ENCODE measurements around the gene TSC2. TPM values are rescaled to one million over a fixed set of nuclear protein-coding genes. Genes with fewer than 3 reads are reported as not detected.
"Not testable (repeated sequence)": the region's sequence is repeated elsewhere in the genome, so short reads cannot be mapped to it uniquely, and the experiment has no call there.

Gene TSC2
- total RNA-seq, 1 donor from 2014 or later: 241 TPM

- no peak overlapping the region for H3K27ac Mint-ChIP-seq
- H3K36me3 Mint-ChIP-seq (ENCODE audit: insufficient read depth): peaks cover 5% of the 10 kb centered on the region
- no peak for TF ChIP-seq CTCF (IDR thresholded peaks at IDR 0.05; ENCODE audit: unreplicated experiment)
- no peaks in the 10 kb centered on the region for H3K9me3 Mint-ChIP-seq (ENCODE audit: low read depth)
- H3K4me1 Mint-ChIP-seq (ENCODE audit: low read depth): peaks cover 2% of the 10 kb centered on the region
- no peak for DNase-seq (ENCODE audit: low spot score, unreplicated experiment)
- no peaks in the 10 kb centered on the region for H3K27me3 Mint-ChIP-seq
- no peak overlapping the region for H3K4me3 Mint-ChIP-seq (ENCODE audit: low read depth)
Observed at GRCh38 chr16:2102471-2102870, 54.7 kb downstream of the TSC2 start.

GRCh38 chr16:2104464-2104863, 56.7 kb downstream of the TSC2 start:
- not testable (repeated sequence) for H3K4me1 Mint-ChIP-seq (ENCODE audit: low read depth); H3K27me3 Mint-ChIP-seq; H3K4me3 Mint-ChIP-seq (ENCODE audit: low read depth); H3K36me3 Mint-ChIP-seq (ENCODE audit: insufficient read depth); H3K27ac Mint-ChIP-seq; H3K9me3 Mint-ChIP-seq (ENCODE audit: low read depth); DNase-seq (ENCODE audit: low spot score, unreplicated experiment)

- H3K4me1 Mint-ChIP-seq (ENCODE audit: low read depth); H3K27ac Mint-ChIP-seq; H3K36me3 Mint-ChIP-seq (ENCODE audit: insufficient read depth); DNase-seq (ENCODE audit: low spot score, unreplicated experiment); H3K4me3 Mint-ChIP-seq (ENCODE audit: low read depth); H3K9me3 Mint-ChIP-seq (ENCODE audit: low read depth); H3K27me3 Mint-ChIP-seq: not testable (repeated sequence)
Observed at GRCh38 chr16:2105291-2105690, 57.5 kb downstream of the TSC2 start.

- H3K27ac Mint-ChIP-seq; DNase-seq (ENCODE audit: low spot score, unreplicated experiment); H3K4me3 Mint-ChIP-seq (ENCODE audit: low read depth); H3K4me1 Mint-ChIP-seq (ENCODE audit: low read depth); H3K36me3 Mint-ChIP-seq (ENCODE audit: insufficient read depth); H3K9me3 Mint-ChIP-seq (ENCODE audit: low read depth); H3K27me3 Mint-ChIP-seq: not testable (repeated sequence)
Observed at GRCh38 chr16:2105769-2106168, 58.0 kb downstream of the TSC2 start.

GRCh38 chr16:2106211-2106610, 58.4 kb downstream of the TSC2 start:
- H3K4me3 Mint-ChIP-seq (ENCODE audit: low read depth); H3K4me1 Mint-ChIP-seq (ENCODE audit: low read depth); H3K27ac Mint-ChIP-seq; H3K9me3 Mint-ChIP-seq (ENCODE audit: low read depth); H3K27me3 Mint-ChIP-seq; H3K36me3 Mint-ChIP-seq (ENCODE audit: insufficient read depth); DNase-seq (ENCODE audit: low spot score, unreplicated experiment): not testable (repeated sequence)

GRCh38 chr16:2107121-2107790, 59.5 kb downstream of the TSC2 start:
- not testable (repeated sequence) for H3K27ac Mint-ChIP-seq; DNase-seq (ENCODE audit: low spot score, unreplicated experiment); H3K4me3 Mint-ChIP-seq (ENCODE audit: low read depth); H3K4me1 Mint-ChIP-seq (ENCODE audit: low read depth); H3K27me3 Mint-ChIP-seq; H3K36me3 Mint-ChIP-seq (ENCODE audit: insufficient read depth); H3K9me3 Mint-ChIP-seq (ENCODE audit: low read depth)

- not testable (repeated sequence) for H3K9me3 Mint-ChIP-seq (ENCODE audit: low read depth); H3K36me3 Mint-ChIP-seq (ENCODE audit: insufficient read depth); H3K4me3 Mint-ChIP-seq (ENCODE audit: low read depth); DNase-seq (ENCODE audit: low spot score, unreplicated experiment); H3K27ac Mint-ChIP-seq; H3K4me1 Mint-ChIP-seq (ENCODE audit: low read depth); H3K27me3 Mint-ChIP-seq
Observed at GRCh38 chr16:2107791-2108125, 60.0 kb downstream of the TSC2 start.

- H3K4me3 Mint-ChIP-seq (ENCODE audit: low read depth); H3K27ac Mint-ChIP-seq; H3K36me3 Mint-ChIP-seq (ENCODE audit: insufficient read depth); H3K27me3 Mint-ChIP-seq; DNase-seq (ENCODE audit: low spot score, unreplicated experiment); H3K4me1 Mint-ChIP-seq (ENCODE audit: low read depth); H3K9me3 Mint-ChIP-seq (ENCODE audit: low read depth): not testable (repeated sequence)
Observed at GRCh38 chr16:2108446-2109270, 60.9 kb downstream of the TSC2 start.

- not testable (repeated sequence) for H3K4me1 Mint-ChIP-seq (ENCODE audit: low read depth); H3K4me3 Mint-ChIP-seq (ENCODE audit: low read depth)
Observed at GRCh38 chr16:2109271-2109580, 61.4 kb downstream of the TSC2 start.

GRCh38 chr16:2109872-2110271, 62.1 kb downstream of the TSC2 start:
- not testable (repeated sequence) for H3K4me3 Mint-ChIP-seq (ENCODE audit: low read depth); H3K9me3 Mint-ChIP-seq (ENCODE audit: low read depth); H3K4me1 Mint-ChIP-seq (ENCODE audit: low read depth)

More at GRCh38 chr16:2109271-2109580, 61.4 kb downstream of the TSC2 start:
- H3K9me3 Mint-ChIP-seq (ENCODE audit: low read depth); H3K27ac Mint-ChIP-seq; H3K36me3 Mint-ChIP-seq (ENCODE audit: insufficient read depth); DNase-seq (ENCODE audit: low spot score, unreplicated experiment); H3K27me3 Mint-ChIP-seq: not testable (repeated sequence)

GRCh38 chr16:2110332-2111008, 62.7 kb downstream of the TSC2 start:
- not testable (repeated sequence) for H3K27me3 Mint-ChIP-seq; H3K4me1 Mint-ChIP-seq (ENCODE audit: low read depth); H3K27ac Mint-ChIP-seq; DNase-seq (ENCODE audit: low spot score, unreplicated experiment); H3K36me3 Mint-ChIP-seq (ENCODE audit: insufficient read depth); H3K4me3 Mint-ChIP-seq (ENCODE audit: low read depth); H3K9me3 Mint-ChIP-seq (ENCODE audit: low read depth)

More at GRCh38 chr16:2109872-2110271, 62.1 kb downstream of the TSC2 start:
- not testable (repeated sequence) for H3K27ac Mint-ChIP-seq; H3K27me3 Mint-ChIP-seq; DNase-seq (ENCODE audit: low spot score, unreplicated experiment); H3K36me3 Mint-ChIP-seq (ENCODE audit: insufficient read depth)

GRCh38 chr16:2111009-2111353, 63.2 kb downstream of the TSC2 start:
- not testable (repeated sequence) for H3K4me1 Mint-ChIP-seq (ENCODE audit: low read depth); H3K9me3 Mint-ChIP-seq (ENCODE audit: low read depth); H3K4me3 Mint-ChIP-seq (ENCODE audit: low read depth); H3K27ac Mint-ChIP-seq; DNase-seq (ENCODE audit: low spot score, unreplicated experiment); H3K36me3 Mint-ChIP-seq (ENCODE audit: insufficient read depth); H3K27me3 Mint-ChIP-seq
